Gastroesophageal sphincter (tissue), 4 donors: ENCODE data around the gene ADD1. TPM values are rescaled to one million over a fixed set of nuclear protein-coding genes. Genes with fewer than 3 reads are reported as not detected.

ENCODE experiments used
- ATAC-seq: fragments of 150-250 bp; one replicate; pipeline ENCODE4 v1.9.1; 2016; ENCODE audit warnings: mild to moderate bottlenecking, moderate library complexity
- H3K27ac ChIP-seq, 4 donors: fragments of 200-600 bp; sonication (generic) in 3 of 4; 1 replicate in 3 of 4; 2 replicates in 1 of 4; pipeline ENCODE4 v1.5.1; 2016 to 2019
- H3K27me3 ChIP-seq: fragments of 200-600 bp; sonication (generic); one replicate; pipeline ENCODE4 v1.5.1; 2019
- H3K36me3 ChIP-seq, 2 donors: fragments of 200-600 bp; sonication (generic); one replicate each; pipeline ENCODE4 v1.5.1; 2019; ENCODE audit warnings: control low read depth in 1 of 2
- H3K4me1 ChIP-seq, 3 donors: fragments of 200-600 bp; sonication (generic); 1 replicate in 2 of 3; 2 replicates in 1 of 3; pipeline ENCODE4 v1.5.1; 2016 to 2019; ENCODE audit warnings: control low read depth in 2 of 3
- H3K4me3 ChIP-seq, 2 donors: fragments of 200-600 bp; sonication (generic); one replicate each; pipeline ENCODE4 v1.5.1; 2019; ENCODE audit warnings: mild to moderate bottlenecking in 1 of 2, moderate library complexity in 1 of 2
- H3K9me3 ChIP-seq, 3 donors: fragments of 200-600 bp; sonication (generic); one replicate each; pipeline ENCODE4 v1.5.1; 2017 to 2019; ENCODE audit warnings: control low read depth in 2 of 3
- CTCF ChIP-seq, 4 experiments: fragments of 200-600 bp in 2 of 4; fragments of 450-650 bp in 2 of 4; sonication (generic) in 1 of 4; IDR thresholded peaks; one replicate each; pipeline ENCODE4 v1.5.1; 2017 to 2019; ENCODE audit warnings: antibody characterized with exemption in 4 of 4, mild to moderate bottlenecking in 2 of 4, moderate library complexity in 2 of 4
- EP300 ChIP-seq: sonication (generic); formaldehyde crosslinking; IDR thresholded peaks from one replicate; pipeline ENCODE4 v1.6.1; 2017; ENCODE audit warnings: antibody characterized with exemption, mild to moderate bottlenecking
- POLR2A ChIP-seq, 2 donors: fragments of 450-650 bp; IDR thresholded peaks; one replicate each; pipeline ENCODE4 v1.6.1; 2017; ENCODE audit warnings: antibody characterized with exemption in 2 of 2, mild to moderate bottlenecking in 2 of 2, moderate library complexity in 1 of 2
- POLR2AphosphoS5 ChIP-seq: sonication (generic); formaldehyde crosslinking; IDR thresholded peaks from one replicate; pipeline ENCODE4 v1.6.1; 2017; ENCODE audit warnings: antibody characterized with exemption
- WGBS, 2 donors: methylation state at CpG; one replicate each; pipeline ENCODE4 v1.1.5; 2018; ENCODE audit warnings: low coverage in 1 of 2; 5-methylcytosine and 5-hydroxymethylcytosine counted together
- total RNA-seq, 4 donors: library from RNA; depleted of rRNA; stranded (reverse); fragments of >200 nt; gene quantifications; one replicate each; pipeline ENCODE4 v1.1.0, GENCODE V29; 2016

ADD1 gene
- total RNA-seq, 4 donors from 2014 or later, result 230 to 384 (median 297) TPM

- Histone ChIP-seq H3K27ac (no peak overlapping the region), H3K9me3 (no peaks in the 10 kb centered on the region), H3K36me3 (peaks cover 0 to 86% of the 10 kb centered on the region in 2 donors), H3K27me3 (no peaks in the 10 kb centered on the region), H3K4me1 (peaks cover 0 to 8% (median 0%) of the 10 kb centered on the region in 3 donors), H3K4me3 (no peak overlapping the region)
- WGBS, 2 donors, result 97% methylated on average over 11 of the region's 16 CpGs; no CpG with 5 or more reads in 1 of the 2 donors
- no peak for ATAC-seq
- TF ChIP-seq CTCF (IDR thresholded peaks at IDR 0.05) (no peak), EP300 (no peak), POLR2A (IDR thresholded peaks at IDR 0.05) (no peak), POLR2AphosphoS5 (no peak)
Measured at GRCh38 chr4:2923668-2924173, 80.1 kb downstream of the ADD1 start.

- H3K27me3 ChIP-seq, result no peaks in the 10 kb centered on the region
- WGBS, 2 donors, result 82 to 89% methylated on average over 6 to 8 of the region's 8 CpGs
- no peak overlapping the region for H3K27ac ChIP-seq
- no peak for ATAC-seq
- no peak overlapping the region for H3K4me3 ChIP-seq
- H3K36me3 ChIP-seq, result peaks cover 0 to 87% of the 10 kb centered on the region in 2 donors
- no peak for TF ChIP-seq POLR2AphosphoS5
- no peak for TF ChIP-seq CTCF (IDR thresholded peaks at IDR 0.05)
- no peak for TF ChIP-seq POLR2A (IDR thresholded peaks at IDR 0.05)
- TF ChIP-seq EP300, result no peak
- H3K4me1 ChIP-seq, result peaks cover 0 to 8% (median 0%) of the 10 kb centered on the region in 3 donors
- no peaks in the 10 kb centered on the region for H3K9me3 ChIP-seq
Measured at GRCh38 chr4:2924286-2924685, 80.6 kb downstream of the ADD1 start.

GRCh38 chr4:2924765-2925301 is 81.2 kb downstream of the ADD1 start:
- no peak for ATAC-seq
- 66 to 92% methylated on average over 3 to 6 of the region's 7 CpGs for WGBS, 2 donors
- Histone ChIP-seq H3K27me3 (no peaks in the 10 kb centered on the region), H3K4me1 (peaks cover 0 to 8% (median 0%) of the 10 kb centered on the region in 3 donors), H3K27ac (no peak overlapping the region), H3K9me3 (no peaks in the 10 kb centered on the region), H3K4me3 (no peak overlapping the region), H3K36me3 (peaks cover 0 to 90% of the 10 kb centered on the region in 2 donors)
- TF ChIP-seq POLR2A (IDR thresholded peaks at IDR 0.05) (no peak), CTCF (IDR thresholded peaks at IDR 0.05) (no peak), EP300 (no peak), POLR2AphosphoS5 (no peak)

GRCh38 chr4:2925496-2925895 is 81.9 kb downstream of the ADD1 start:
- no peak for TF ChIP-seq EP300
- TF ChIP-seq POLR2A (IDR thresholded peaks at IDR 0.05), result no peak
- TF ChIP-seq POLR2AphosphoS5, result no peak
- no peak for TF ChIP-seq CTCF (IDR thresholded peaks at IDR 0.05)
- WGBS, 2 donors, result 80 to 88% methylated on average over 5 of the region's 5 CpGs
- Histone ChIP-seq H3K27ac (no peak overlapping the region), H3K9me3 (no peaks in the 10 kb centered on the region), H3K27me3 (no peaks in the 10 kb centered on the region), H3K4me1 (peaks cover 0 to 12% (median 0%) of the 10 kb centered on the region in 3 donors), H3K4me3 (no peak overlapping the region), H3K36me3 (peaks cover 0 to 93% of the 10 kb centered on the region in 2 donors)
- no peak for ATAC-seq
